Duodenal mucosa (tissue), 2 donors: ENCODE measurements around the gene TAF1C.
A peak's percentile ranks its signal among the peaks of the same experiment; 100 is the strongest.

Source experiments
- H3K27ac ChIP-seq: one replicate; pipeline ENCODE4 v1.7.0; 2013; ENCODE audit warnings: low read depth, low read length
- H3K27me3 ChIP-seq, 2 donors: one replicate each; pipeline ENCODE4 v1.7.0; 2013; ENCODE audit warnings: low read length in 2 of 2, control low read depth in 1 of 2; ENCODE audit not compliant: insufficient read depth in 2 of 2, control insufficient read depth in 1 of 2
- H3K36me3 ChIP-seq, 2 donors: one replicate each; pipeline ENCODE4 v1.7.0; 2013; ENCODE audit warnings: low read length in 2 of 2, control low read depth in 1 of 2; ENCODE audit not compliant: insufficient read depth in 2 of 2, control insufficient read depth in 1 of 2
- H3K4me1 ChIP-seq, 2 donors: one replicate each; pipeline ENCODE4 v1.7.0; 2013; ENCODE audit warnings: low read length in 2 of 2, control low read depth in 1 of 2; ENCODE audit not compliant: insufficient read depth in 2 of 2, control insufficient read depth in 1 of 2
- H3K4me3 ChIP-seq, 2 donors: one replicate each; pipeline ENCODE4 v1.7.0; 2013; ENCODE audit warnings: low read length in 2 of 2, low read depth in 1 of 2
- H3K9ac ChIP-seq, 2 donors: one replicate each; pipeline ENCODE4 v1.7.0; 2013; ENCODE audit warnings: low read length in 2 of 2, low read depth in 1 of 2
- H3K9me3 ChIP-seq, 2 donors: one replicate each; pipeline ENCODE4 v1.7.0; 2013; ENCODE audit warnings: low read length in 2 of 2, control low read depth in 1 of 2; ENCODE audit not compliant: control insufficient read depth in 1 of 2

TAF1C gene

DNA sequence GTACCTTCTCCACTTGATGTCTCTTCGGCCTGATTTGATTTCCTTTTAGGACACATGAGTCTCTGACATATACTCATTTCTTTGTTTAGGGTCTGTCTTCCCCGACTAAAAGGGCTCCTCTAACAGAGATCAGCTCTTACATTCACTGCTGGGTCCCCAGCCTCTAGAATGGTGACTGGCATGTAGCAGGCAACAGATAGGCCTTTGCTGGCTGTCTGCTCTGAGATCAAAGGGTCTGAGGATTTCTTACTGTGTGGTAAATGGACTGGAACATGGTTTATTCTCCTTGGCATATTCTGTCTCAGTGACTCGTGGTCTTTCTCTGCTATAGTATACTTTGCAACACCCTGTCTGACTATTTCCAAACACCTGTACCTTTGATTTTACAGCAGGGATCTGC lies 25.1 kb downstream of the TAF1C start:
- Histone ChIP-seq H3K4me1 (no peaks in the 10 kb centered on the region), H3K36me3 (no peaks in the 10 kb centered on the region), H3K27ac (no peak overlapping the region), H3K9me3 (no peaks in the 10 kb centered on the region), H3K9ac (no peak overlapping the region), H3K27me3 (peaks cover 0 to 8% of the 10 kb centered on the region in 2 donors), H3K4me3 (no peak overlapping the region)

GRCh38 chr16:84161037-84161436 lies 25.8 kb downstream of the TAF1C start:
- H3K4me3 ChIP-seq = no peak overlapping the region
- H3K36me3 ChIP-seq = no peaks in the 10 kb centered on the region
- H3K27me3 ChIP-seq = peaks cover 0 to 8% of the 10 kb centered on the region in 2 donors
- no peaks in the 10 kb centered on the region for H3K9me3 ChIP-seq
- no peaks in the 10 kb centered on the region for H3K4me1 ChIP-seq
- H3K27ac ChIP-seq = no peak overlapping the region
- H3K9ac ChIP-seq = no peak overlapping the region

DNA sequence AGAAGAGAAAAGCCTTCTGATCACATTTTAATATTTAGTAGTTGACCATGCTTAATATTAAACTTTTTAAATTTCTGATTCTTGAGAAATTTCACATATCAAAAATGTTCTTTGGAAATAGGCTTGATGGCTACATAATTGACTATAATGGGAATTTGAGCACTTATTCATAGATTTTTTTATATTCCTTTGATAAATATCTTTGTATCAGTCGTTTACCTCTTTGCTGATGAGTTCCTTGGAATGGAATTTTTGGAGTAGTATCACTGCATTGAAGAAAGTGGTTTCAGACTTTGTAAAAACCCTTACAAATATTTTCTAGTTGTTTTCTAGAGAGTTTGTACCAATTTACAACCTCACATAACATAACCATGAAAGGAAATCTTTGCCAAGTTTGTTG lies 27.1 kb downstream of the TAF1C start:
- no peak overlapping the region for H3K4me3 ChIP-seq
- H3K9ac ChIP-seq = no peak overlapping the region
- H3K27me3 ChIP-seq = peaks cover 0 to 8% of the 10 kb centered on the region in 2 donors
- H3K36me3 ChIP-seq = no peaks in the 10 kb centered on the region
- no peak overlapping the region for H3K27ac ChIP-seq
- H3K9me3 ChIP-seq = no peaks in the 10 kb centered on the region
- no peaks in the 10 kb centered on the region for H3K4me1 ChIP-seq

GRCh38 chr16:84159007-84159406 lies 27.9 kb downstream of the TAF1C start:
- H3K4me3 ChIP-seq = no peak overlapping the region
- peaks cover 0 to 8% of the 10 kb centered on the region in 2 donors for H3K27me3 ChIP-seq
- H3K4me1 ChIP-seq = no peaks in the 10 kb centered on the region
- H3K9me3 ChIP-seq = no peaks in the 10 kb centered on the region
- no peaks in the 10 kb centered on the region for H3K36me3 ChIP-seq
- H3K27ac ChIP-seq = no peak overlapping the region
- H3K9ac ChIP-seq = no peak overlapping the region

DNA sequence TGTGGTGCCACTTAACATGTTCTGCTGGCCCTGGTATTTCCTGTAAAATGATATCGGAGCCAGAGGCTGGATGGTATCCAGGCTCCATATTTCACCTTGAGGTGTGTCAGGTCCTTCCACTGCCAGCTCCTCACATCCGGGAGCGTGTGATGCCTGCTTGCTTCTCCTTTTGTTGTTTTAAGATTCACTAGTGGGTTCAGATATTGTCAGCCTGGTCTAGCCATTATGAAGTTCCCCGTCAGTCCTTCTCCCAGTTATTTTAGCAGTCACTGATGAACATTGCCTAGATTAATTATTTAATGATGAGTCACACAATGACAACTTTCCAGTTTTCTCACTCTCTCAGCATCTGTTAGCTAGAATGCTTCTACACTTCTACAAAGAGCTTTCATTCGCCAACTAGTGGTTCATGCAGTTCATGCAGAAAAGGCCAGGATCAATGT lies 30.5 kb downstream of the TAF1C start:
- Histone ChIP-seq H3K9ac (no peak overlapping the region), H3K36me3 (no peaks in the 10 kb centered on the region), H3K27ac (no peak overlapping the region)

DNA sequence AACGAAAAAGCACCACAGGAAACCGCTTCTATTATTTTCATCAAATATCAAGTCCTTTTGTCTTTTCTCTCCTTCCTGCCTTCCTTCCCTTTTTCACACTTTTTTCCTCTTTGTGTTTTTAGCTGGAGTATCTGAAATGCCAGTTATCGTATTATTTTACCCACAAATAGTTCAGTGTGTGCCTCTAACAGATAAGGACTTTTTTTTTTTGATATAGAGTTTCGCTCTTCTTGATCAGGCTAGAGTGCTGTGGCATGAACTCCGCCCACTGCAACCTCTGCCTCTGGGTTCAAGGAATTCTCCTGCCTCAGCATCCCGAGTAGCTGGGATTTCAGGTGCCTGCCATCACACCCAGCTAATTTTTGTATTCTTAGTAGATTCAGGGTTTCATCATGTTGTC lies 31.1 kb downstream of the TAF1C start:
- Histone ChIP-seq H3K27ac (no peak overlapping the region), H3K4me1 (no peaks in the 10 kb centered on the region), H3K9me3 (no peaks in the 10 kb centered on the region), H3K27me3 (peaks cover 0 to 8% of the 10 kb centered on the region in 2 donors), H3K4me3 (no peak overlapping the region), H3K36me3 (no peaks in the 10 kb centered on the region), H3K9ac (no peak overlapping the region)

More for the DNA sequence above, 30.5 kb downstream of the TAF1C start:
- Histone ChIP-seq H3K4me3 (no peak overlapping the region), H3K4me1 (no peaks in the 10 kb centered on the region), H3K27me3 (peaks cover 0 to 8% of the 10 kb centered on the region in 2 donors), H3K9me3 (no peaks in the 10 kb centered on the region)

DNA sequence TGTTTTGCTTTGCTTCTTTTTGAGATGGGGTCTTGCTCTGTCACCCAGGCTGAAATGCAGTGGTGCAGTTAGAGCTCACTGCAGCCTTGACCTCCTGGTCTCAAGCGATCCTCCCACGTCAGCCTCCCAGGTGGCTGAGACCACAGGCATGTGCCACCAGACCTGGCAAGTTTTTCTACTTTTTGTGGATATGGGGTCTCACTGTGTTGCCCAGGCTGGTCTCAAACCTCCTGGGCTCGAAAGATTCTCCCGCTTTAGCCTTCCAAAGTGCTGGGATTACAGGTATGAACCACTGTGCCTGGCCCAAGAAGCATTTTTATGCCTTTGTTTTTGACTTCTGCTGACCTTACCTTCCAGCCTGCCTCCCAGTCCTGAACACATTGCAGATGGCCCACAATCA lies 31.6 kb downstream of the TAF1C start:
- no peak overlapping the region for H3K9ac ChIP-seq
- H3K27ac ChIP-seq = no peak overlapping the region
- no peaks in the 10 kb centered on the region for H3K9me3 ChIP-seq
- no peaks in the 10 kb centered on the region for H3K36me3 ChIP-seq
- peaks cover 0 to 8% of the 10 kb centered on the region in 2 donors for H3K27me3 ChIP-seq
- no peak overlapping the region for H3K4me3 ChIP-seq
- H3K4me1 ChIP-seq = no peaks in the 10 kb centered on the region

- Histone ChIP-seq H3K4me1 (no peaks in the 10 kb centered on the region), H3K36me3 (no peaks in the 10 kb centered on the region), H3K9ac (no peak overlapping the region), H3K4me3 (no peak overlapping the region), H3K27me3 (no peaks in the 10 kb centered on the region), H3K27ac (no peak overlapping the region), H3K9me3 (no peaks in the 10 kb centered on the region)
Measured at GRCh38 chr16:84153660-84154214, 33.1 kb downstream of the TAF1C start.

DNA sequence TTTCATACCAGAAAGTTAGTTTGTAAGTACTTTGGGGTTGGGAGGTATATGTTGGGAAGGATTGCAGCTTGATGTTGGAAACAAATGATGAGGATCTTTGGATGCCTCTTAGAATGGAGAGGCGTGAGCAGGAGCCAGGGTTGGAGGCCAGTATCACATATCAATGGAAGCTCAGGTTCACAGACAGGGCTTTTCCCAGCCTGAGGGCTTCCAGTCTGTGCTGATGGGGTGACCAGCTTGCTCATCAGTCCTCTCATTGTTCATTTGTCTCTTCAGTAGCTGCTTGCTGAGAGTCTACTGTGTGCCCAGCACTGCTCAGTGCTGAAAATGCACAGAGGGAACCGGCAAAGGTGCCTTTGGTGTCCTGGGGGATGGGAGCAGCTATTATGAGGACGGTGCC lies 35.9 kb downstream of the TAF1C start:
- H3K27me3 ChIP-seq = no peaks in the 10 kb centered on the region
- H3K36me3 ChIP-seq = no peaks in the 10 kb centered on the region
- H3K4me3 ChIP-seq = no peak overlapping the region
- no peak overlapping the region for H3K9ac ChIP-seq
- H3K27ac ChIP-seq = no peak overlapping the region
- H3K9me3 ChIP-seq = no peaks in the 10 kb centered on the region
- H3K4me1 ChIP-seq = no peaks in the 10 kb centered on the region

DNA sequence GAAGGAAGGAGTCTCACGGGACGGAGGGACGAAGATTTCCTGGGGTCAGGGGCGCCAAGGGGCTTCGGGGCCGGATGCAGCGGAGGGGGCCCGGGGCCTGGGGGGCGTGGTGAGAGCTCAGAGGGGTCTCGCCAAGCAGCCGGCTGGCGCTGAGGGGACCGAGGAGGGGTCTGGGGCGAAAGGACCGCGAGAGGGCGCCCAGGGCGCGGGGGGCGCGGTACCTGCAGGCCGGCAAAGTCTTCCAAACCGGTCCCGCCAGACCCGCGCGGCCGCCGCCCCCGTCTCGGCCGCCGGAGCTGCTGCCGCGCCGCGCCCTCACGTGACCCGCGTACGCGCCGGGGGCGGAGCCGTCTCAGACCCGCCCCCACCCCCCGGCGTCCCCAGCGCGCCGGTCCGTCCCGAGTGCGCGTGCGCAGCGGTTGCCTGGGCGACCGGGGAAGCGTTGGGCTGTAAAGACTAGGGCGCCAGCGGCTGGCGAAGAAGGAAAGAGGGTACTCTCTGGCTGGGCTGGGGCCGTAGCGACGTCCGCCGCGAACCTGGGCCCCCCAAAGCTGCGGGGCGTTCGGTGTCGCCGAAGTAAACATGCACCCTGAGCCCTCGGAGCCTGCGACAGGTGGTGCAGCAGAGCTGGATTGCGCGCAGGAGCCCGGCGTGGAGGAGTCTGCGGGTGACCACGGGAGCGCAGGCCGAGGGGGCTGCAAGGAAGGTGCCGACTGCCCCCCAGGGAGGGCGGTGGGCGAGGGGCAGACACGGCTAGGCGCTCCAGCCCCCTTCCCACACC lies 41.8 kb downstream of the TAF1C start, which contains the start of the genes DNAAF1 and HSDL1:
DNAAF1 (plus strand) TSS at position 450 of the 781 bp plus-strand sequence; CDS start at position 583, 133 bp downstream.
HSDL1 (minus strand) TSS at position 319 of the 781 bp plus-strand sequence. CDS start 13,856 bp downstream, outside the sequence.
- no peaks in the 10 kb centered on the region for H3K9me3 ChIP-seq
- H3K4me1 ChIP-seq = peaks cover 0 to 9% of the 10 kb centered on the region in 2 donors
- no peaks in the 10 kb centered on the region for H3K27me3 ChIP-seq
- no peaks in the 10 kb centered on the region for H3K36me3 ChIP-seq
- no peak within 1 kb of the TSS for H3K27ac ChIP-seq
- H3K4me3 ChIP-seq = peak within 1 kb of the TSS; percentile 75 to 86
- H3K9ac ChIP-seq = peak within 1 kb of the TSS; percentile 68
